DOHH2 (cell line): ENCODE data around the gene PNMA1.

Experiments
- H3F3A ChIP-seq: fragments of 200-600 bp; sonication (generic), shearing (Covaris generic); 2 replicates; pipeline ENCODE4 v1.6.0; 2016; ENCODE audit warnings: antibody characterized with exemption, mild to moderate bottlenecking; ENCODE audit not compliant: control insufficient read depth, insufficient read depth
- H3K27ac ChIP-seq: fragments of 200-600 bp; sonication (generic); 2 replicates; pipeline ENCODE4 v1.5.1; 2014; ENCODE audit warnings: low read depth, mild to moderate bottlenecking, low read length, moderate library complexity
- H3K27me3 ChIP-seq: fragments of 200-600 bp; sonication (generic); 2 replicates; pipeline ENCODE4 v1.6.1; 2014; ENCODE audit warnings: mild to moderate bottlenecking, low read length, mixed read lengths; ENCODE audit not compliant: control insufficient read depth
- H3K36me3 ChIP-seq: fragments of 200-600 bp; sonication (generic); 2 replicates; pipeline ENCODE4 v1.6.1; 2014; ENCODE audit warnings: mild to moderate bottlenecking, low read length, moderate library complexity, mixed read lengths; ENCODE audit not compliant: control insufficient read depth
- H3K4me1 ChIP-seq: fragments of 200-600 bp; sonication (generic); 2 replicates; pipeline ENCODE4 v1.6.1; 2014; ENCODE audit warnings: mild to moderate bottlenecking, low read length, mixed read lengths; ENCODE audit not compliant: control insufficient read depth
- H3K4me2 ChIP-seq: fragments of 200-600 bp; sonication (generic); 2 replicates; pipeline ENCODE4 v1.6.0; 2014; ENCODE audit warnings: mild to moderate bottlenecking, low read length, moderate library complexity
- H3K4me3 ChIP-seq: fragments of 200-600 bp; sonication (generic); 2 replicates; pipeline ENCODE4 v1.5.1; 2014; ENCODE audit warnings: mild to moderate bottlenecking, low read length, mixed read lengths
- H3K79me2 ChIP-seq: fragments of 200-600 bp; sonication (generic); 2 replicates; pipeline ENCODE4 v1.6.1; 2014; ENCODE audit warnings: mild to moderate bottlenecking, low read length, mixed read lengths; ENCODE audit not compliant: control insufficient read depth
- H3K9me2 ChIP-seq: fragments of 200-600 bp; sonication (generic); replicated peaks from 2 replicates; pipeline ENCODE4 v1.6.1; 2014; ENCODE audit warnings: mild to moderate bottlenecking, low read length, mixed read lengths; ENCODE audit not compliant: control insufficient read depth
- H3K9me3 ChIP-seq: fragments of 200-600 bp; sonication (generic); 2 replicates; pipeline ENCODE4 v1.6.1; 2014; ENCODE audit warnings: antibody characterized with exemption, low read length, mixed read lengths; ENCODE audit not compliant: control insufficient read depth, insufficient read depth
- H4K20me1 ChIP-seq: fragments of 200-600 bp; sonication (generic); 2 replicates; pipeline ENCODE4 v1.6.0; 2014; ENCODE audit warnings: low read depth, mild to moderate bottlenecking, antibody characterized with exemption, low read length, moderate library complexity; ENCODE audit not compliant: control insufficient read depth, insufficient read depth
- CTCF ChIP-seq: fragments of 200-600 bp; sonication (generic); IDR thresholded peaks from one replicate; pipeline ENCODE4 v1.5.1; 2014; ENCODE audit warnings: antibody characterized with exemption, mild to moderate bottlenecking, low read depth, low read length; ENCODE audit not compliant: poor library complexity, severe bottlenecking
- EZH2phosphoT487 ChIP-seq: fragments of 200-600 bp; sonication (generic); IDR thresholded peaks from 2 replicates; pipeline ENCODE4 v1.6.1; 2017; ENCODE audit warnings: borderline replicate concordance, mild to moderate bottlenecking, antibody characterized with exemption, low read length, moderate library complexity, mixed read lengths

The PNMA1 gene

GRCh38 chr14:73723406-73723796 is 9.2 kb upstream of the PNMA1 start:
- Histone ChIP-seq H3K27ac (no peak overlapping the region), H3K36me3 (peaks cover 96% of the 10 kb centered on the region), H3K4me1 (peaks cover under 1% of the 10 kb centered on the region), H4K20me1 (peaks cover 12% of the 10 kb centered on the region; the same call in 1 of the 2 replicates), H3F3A (peaks cover 19% of the 10 kb centered on the region), H3K4me3 (no peak overlapping the region), H3K9me2 (no peaks in the 10 kb centered on the region), H3K79me2 (peaks cover 14% of the 10 kb centered on the region), H3K4me2 (no peak overlapping the region), H3K27me3 (no peaks in the 10 kb centered on the region), H3K9me3 (no peaks in the 10 kb centered on the region)
- TF ChIP-seq CTCF (no peak), EZH2phosphoT487 (no peak)

- Histone ChIP-seq H3K79me2 (peaks cover 6% of the 10 kb centered on the region), H3F3A (peaks cover 17% of the 10 kb centered on the region), H3K4me3 (no peak overlapping the region), H3K4me1 (no peaks in the 10 kb centered on the region), H3K27ac (no peak overlapping the region), H3K27me3 (no peaks in the 10 kb centered on the region), H3K4me2 (no peak overlapping the region), H3K9me2 (no peaks in the 10 kb centered on the region), H3K36me3 (peaks cover 96% of the 10 kb centered on the region), H3K9me3 (no peaks in the 10 kb centered on the region), H4K20me1 (peaks cover 4% of the 10 kb centered on the region; the same call in 1 of the 2 replicates)
- no peak for TF ChIP-seq CTCF
- TF ChIP-seq EZH2phosphoT487: no peak
These were observed 8.4 kb upstream of the PNMA1 start for GRCh38 chr14:73722581-73722980.

- Histone ChIP-seq H3K9me3 (no peaks in the 10 kb centered on the region), H3K36me3 (peaks cover 92% of the 10 kb centered on the region), H3K9me2 (no peaks in the 10 kb centered on the region), H3K79me2 (no peaks in the 10 kb centered on the region; the same call in 1 of the 2 replicates), H3K27me3 (no peaks in the 10 kb centered on the region), H3K4me2 (no peak overlapping the region), H3K4me3 (no peak overlapping the region), H3F3A (peaks cover 27% of the 10 kb centered on the region), H3K27ac (no peak overlapping the region), H4K20me1 (no peaks in the 10 kb centered on the region; the same call in 1 of the 2 replicates), H3K4me1 (no peaks in the 10 kb centered on the region)
- TF ChIP-seq CTCF (no peak), EZH2phosphoT487 (no peak)
These were observed 7.1 kb upstream of the PNMA1 start for GRCh38 chr14:73721101-73721821.
